GM18507 (cell line): ENCODE measurements around the gene TBCCD1.
"Not testable (repeated sequence)": the region's sequence is repeated elsewhere in the genome, so short reads cannot be mapped to it uniquely, and the experiment has no call there.

ENCODE experiments used
- DNase-seq: peaks from one replicate; pipeline ENCODE4 v3.0.0; 2011; ENCODE audit warnings: low read depth; ENCODE audit not compliant: insufficient read length; ENCODE audit errors: extremely low spot score
- FAIRE-seq: peaks from 2 replicates; lab custom pipeline; 2011; peaks lifted over from hg19 to GRCh38; lab: Jason Lieb, UNC

TBCCD1 gene

GRCh38 chr3:186569361-186569760, 2.2 kb upstream of the TBCCD1 start:
- FAIRE-seq, DNase-seq: not testable (repeated sequence)

- DNase-seq, result no peak
Observed at GRCh38 chr3:186566772-186567071, 417 bp downstream of the TBCCD1 start.

GRCh38 chr3:186564586-186564985, 2.6 kb downstream of the TBCCD1 start:
- DNase-seq (no peak), FAIRE-seq (no peak)

More at GRCh38 chr3:186566772-186567071, 417 bp downstream of the TBCCD1 start:
- no peak for FAIRE-seq

GRCh38 chr3:186552408-186553031, 14.6 kb downstream of the TBCCD1 start:
- no peak for FAIRE-seq
- no peak for DNase-seq

GRCh38 chr3:186551387-186551786, 15.8 kb downstream of the TBCCD1 start:
- FAIRE-seq (no peak), DNase-seq (no peak)

- no peak for FAIRE-seq
- DNase-seq, result no peak
Observed at GRCh38 chr3:186549497-186549896, 17.6 kb downstream of the TBCCD1 start.

- FAIRE-seq (no peak), DNase-seq (no peak)
Observed at GRCh38 chr3:186544281-186544680, 22.9 kb downstream of the TBCCD1 start, which contains the start of gene CRYGS. Gene CRYGS, minus strand, starts transcription at chr3:186544380. Its CDS starts 54 bp downstream, at chr3:186544326.

GRCh38 chr3:186540835-186541226, 26.3 kb downstream of the TBCCD1 start:
- DNase-seq (no peak), FAIRE-seq (no peak)

GRCh38 chr3:186540221-186540834, 26.8 kb downstream of the TBCCD1 start:
- DNase-seq (no peak), FAIRE-seq (peak; percentile 89)

GRCh38 chr3:186538779-186539178, 28.4 kb downstream of the TBCCD1 start:
- FAIRE-seq (peak; percentile 78), DNase-seq (no peak)

- DNase-seq (no peak), FAIRE-seq (peak; percentile 56)
Observed at GRCh38 chr3:186536883-186537844, 30.0 kb downstream of the TBCCD1 start.

- DNase-seq (no peak), FAIRE-seq (peak; percentile 96)
Observed at GRCh38 chr3:186534113-186534669, 32.9 kb downstream of the TBCCD1 start.

- FAIRE-seq, result peak; percentile 94
- DNase-seq, result no peak
Observed at GRCh38 chr3:186532598-186533072, 34.5 kb downstream of the TBCCD1 start.

- not testable (repeated sequence) for FAIRE-seq, DNase-seq
Observed at GRCh38 chr3:186531694-186532093, 35.4 kb downstream of the TBCCD1 start.

- FAIRE-seq (peak; percentile 18), DNase-seq (no peak)
Observed at GRCh38 chr3:186530415-186530814, 36.7 kb downstream of the TBCCD1 start.

- peak; percentile 70 for FAIRE-seq
Observed at GRCh38 chr3:186529201-186529999, 37.7 kb downstream of the TBCCD1 start.

GRCh38 chr3:186526256-186526606, 40.9 kb downstream of the TBCCD1 start:
- no peak for FAIRE-seq
- no peak for DNase-seq

More at GRCh38 chr3:186529201-186529999, 37.7 kb downstream of the TBCCD1 start:
- DNase-seq, result no peak

GRCh38 chr3:186525369-186526255, 41.5 kb downstream of the TBCCD1 start:
- FAIRE-seq (peak; percentile 84), DNase-seq (no peak)
